Osteoblast (primary cell): ENCODE measurements around the gene RGS19. TPM values are rescaled to one million over a fixed set of nuclear protein-coding genes. Genes with fewer than 3 reads are reported as not detected.

Experiments used
- DNase-seq: peaks from one replicate; pipeline ENCODE4 v3.0.0; 2011; ENCODE audit warnings: low spot score, mixed read lengths; ENCODE audit not compliant: insufficient read length; ENCODE audit errors: missing footprints
- H2AFZ ChIP-seq: 2 replicates; pipeline ENCODE4 v1.6.0; 2011; ENCODE audit warnings: mild to moderate bottlenecking, low read length
- H3K27ac ChIP-seq: 2 replicates; pipeline ENCODE4 v1.5.1; 2011; ENCODE audit warnings: mild to moderate bottlenecking, low read depth, low read length, moderate library complexity
- H3K27me3 ChIP-seq: 2 replicates; pipeline ENCODE4 v1.6.0; 2012; ENCODE audit warnings: mild to moderate bottlenecking, control low read depth, inconsistent platforms, low read length, moderate library complexity; ENCODE audit not compliant: insufficient read depth
- H3K36me3 ChIP-seq: 2 replicates; pipeline ENCODE4 v1.5.1; 2011; ENCODE audit warnings: mild to moderate bottlenecking, low read length, control low read depth, moderate library complexity; ENCODE audit not compliant: insufficient read depth
- H3K4me1 ChIP-seq: 2 replicates; pipeline ENCODE4 v1.5.1; 2011; ENCODE audit warnings: mild to moderate bottlenecking, low read length, control low read depth, moderate library complexity; ENCODE audit not compliant: insufficient read depth
- H3K4me2 ChIP-seq: 2 replicates; pipeline ENCODE4 v1.6.0; 2011; ENCODE audit warnings: mild to moderate bottlenecking, low read length; ENCODE audit not compliant: insufficient read depth
- H3K4me3 ChIP-seq: fragments of 200-600 bp; sonication (generic); 3 replicates; pipeline ENCODE4 v1.5.1; 2012; ENCODE audit warnings: mild to moderate bottlenecking, low read length, inconsistent platforms; ENCODE audit not compliant: insufficient read depth
- H3K79me2 ChIP-seq: 2 replicates; pipeline ENCODE4 v1.6.0; 2012; ENCODE audit warnings: mild to moderate bottlenecking, low read length, control low read depth, inconsistent platforms; ENCODE audit not compliant: insufficient read depth
- H3K9me3 ChIP-seq: 2 replicates; pipeline ENCODE4 v1.5.1; 2011; ENCODE audit warnings: low read depth, low read length, control low read depth
- H4K20me1 ChIP-seq: 2 replicates; pipeline ENCODE4 v1.6.0; 2012; ENCODE audit warnings: mild to moderate bottlenecking, low read length, control low read depth; ENCODE audit not compliant: insufficient read depth
- CTCF ChIP-seq: IDR thresholded peaks from 2 replicates; pipeline ENCODE4 v1.5.1; 2011; ENCODE audit warnings: mild to moderate bottlenecking, low read depth, low read length, moderate library complexity; ENCODE audit errors: extremely low read depth
- total RNA-seq: library from RNA; depleted of rRNA; stranded (reverse); fragments of >200 nt; gene quantifications from 2 replicates; pipeline ENCODE4 v1.2.3, GENCODE V29; 2012

The RGS19 gene
- total RNA-seq, 1 donor = 6.9 TPM

- no peak for DNase-seq
- H3K4me2 ChIP-seq = no peak overlapping the region
- peaks cover 15% of the 10 kb centered on the region for H3K4me1 ChIP-seq
- H3K36me3 ChIP-seq = no peaks in the 10 kb centered on the region
- no peak for TF ChIP-seq CTCF
- H3K27me3 ChIP-seq = peaks cover 19% of the 10 kb centered on the region
- no peaks in the 10 kb centered on the region for H3K9me3 ChIP-seq
- no peak overlapping the region for H3K4me3 ChIP-seq
- no peaks in the 10 kb centered on the region for H3K79me2 ChIP-seq
- no peak overlapping the region for H3K27ac ChIP-seq
- no peaks in the 10 kb centered on the region for H4K20me1 ChIP-seq
- H2AFZ ChIP-seq = no peak overlapping the region
These were observed 27.6 kb downstream of the RGS19 start for GRCh38 chr20:64051561-64052325.

- Histone ChIP-seq H3K4me2 (no peak overlapping the region), H2AFZ (no peak overlapping the region), H3K9me3 (no peaks in the 10 kb centered on the region), H4K20me1 (no peaks in the 10 kb centered on the region), H3K27me3 (peaks cover 23% of the 10 kb centered on the region), H3K36me3 (no peaks in the 10 kb centered on the region), H3K4me3 (no peak overlapping the region), H3K27ac (no peak overlapping the region), H3K4me1 (peaks cover 12% of the 10 kb centered on the region), H3K79me2 (no peaks in the 10 kb centered on the region)
- TF ChIP-seq CTCF = no peak
- no peak for DNase-seq
These were observed 28.3 kb downstream of the RGS19 start for GRCh38 chr20:64051033-64051452.

GRCh38 chr20:64050261-64051032 is 28.9 kb downstream of the RGS19 start:
- Histone ChIP-seq H3K27me3 (peaks cover 24% of the 10 kb centered on the region), H3K27ac (no peak overlapping the region), H4K20me1 (no peaks in the 10 kb centered on the region), H2AFZ (no peak overlapping the region), H3K4me2 (no peak overlapping the region), H3K36me3 (no peaks in the 10 kb centered on the region), H3K79me2 (no peaks in the 10 kb centered on the region), H3K4me1 (peaks cover 6% of the 10 kb centered on the region), H3K9me3 (no peaks in the 10 kb centered on the region), H3K4me3 (no peak overlapping the region)
- no peak for TF ChIP-seq CTCF
- no peak for DNase-seq

GRCh38 chr20:64049878-64050260 is 29.4 kb downstream of the RGS19 start:
- Histone ChIP-seq H3K79me2 (no peaks in the 10 kb centered on the region), H3K27ac (no peak overlapping the region), H2AFZ (no peak overlapping the region), H3K4me3 (no peak overlapping the region), H3K4me1 (peaks cover 6% of the 10 kb centered on the region), H3K27me3 (peaks cover 24% of the 10 kb centered on the region), H3K36me3 (no peaks in the 10 kb centered on the region), H3K9me3 (no peaks in the 10 kb centered on the region), H3K4me2 (no peak overlapping the region), H4K20me1 (no peaks in the 10 kb centered on the region)
- no peak for DNase-seq
- TF ChIP-seq CTCF = no peak
